DMS53 (cell line): ENCODE results near the gene SP4.

ENCODE experiments used
- DNase-seq: peaks from one replicate; lab custom pipeline; 2025; lab: John Stamatoyannopoulos, UW

Gene SP4

DNA sequence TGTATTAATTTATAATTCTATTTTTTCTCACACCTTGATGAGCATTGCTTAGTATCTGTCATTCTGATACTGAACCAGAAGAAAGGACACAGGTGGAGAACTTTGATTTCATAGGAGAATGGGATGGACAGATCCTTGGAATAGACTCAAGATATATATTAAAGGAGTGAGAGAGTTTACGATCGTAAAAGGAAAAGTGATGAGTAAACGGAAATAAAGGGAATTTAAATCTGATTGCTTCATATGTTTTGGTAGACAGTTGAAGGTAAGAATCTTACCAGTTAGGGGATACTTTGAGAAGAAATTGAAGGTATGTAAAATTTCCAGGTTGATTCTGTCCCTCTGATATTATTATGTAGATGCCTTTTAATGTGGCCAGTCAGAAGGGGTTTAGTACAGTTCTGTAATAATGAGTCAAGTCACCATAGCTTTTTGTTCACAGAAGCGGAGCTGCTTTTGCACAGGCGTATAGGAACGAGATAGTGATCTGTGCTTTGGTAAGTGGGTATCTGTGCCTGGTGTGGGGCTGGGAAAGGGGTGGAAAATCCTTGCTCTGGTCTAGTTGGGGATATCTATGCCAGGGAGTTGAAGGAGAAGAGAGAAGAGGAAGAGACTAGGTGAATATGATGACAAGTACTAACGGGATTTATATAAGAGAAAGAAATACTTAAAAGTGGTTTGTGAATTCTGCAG, 15.4 kb downstream of the SP4 start:
- no peak for DNase-seq

DNA sequence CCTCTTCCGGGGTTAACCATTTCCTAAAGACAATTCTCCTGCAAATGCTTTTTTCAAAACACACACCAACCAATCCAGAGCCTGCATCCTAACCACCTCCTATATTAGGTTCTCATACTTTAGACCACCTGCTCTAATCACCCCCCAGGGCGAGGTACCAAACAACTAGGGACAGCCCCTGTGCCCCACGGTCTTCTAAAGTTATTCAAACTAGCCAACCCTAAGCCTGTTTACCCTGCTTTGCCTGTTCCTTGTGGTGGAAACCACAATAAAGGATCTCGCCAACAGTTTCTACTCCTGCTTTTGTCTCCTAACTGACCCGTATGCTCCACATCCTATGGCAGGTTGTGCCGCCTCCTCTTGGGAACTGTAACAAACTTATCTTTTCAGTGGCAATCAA, 21.1 kb downstream of the SP4 start:
- no peak for DNase-seq

DNA sequence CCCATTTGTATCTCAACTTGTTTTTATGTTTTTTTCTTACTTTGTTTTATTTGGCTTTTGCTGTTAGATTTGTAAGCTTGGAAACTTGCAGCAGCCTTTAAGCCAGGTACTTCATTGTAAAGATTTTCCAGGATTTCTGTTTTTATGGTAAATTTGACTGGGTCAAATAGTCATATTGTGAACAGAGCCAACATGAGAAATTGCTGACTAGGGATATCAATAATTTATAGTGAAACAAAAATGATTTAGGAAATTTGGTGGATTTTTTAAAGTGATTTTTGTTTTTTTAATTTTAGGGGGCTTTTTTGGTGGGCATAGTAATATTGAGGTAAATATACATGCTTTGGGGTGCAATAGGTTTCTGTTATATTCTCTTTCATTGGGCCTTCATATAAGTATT, 22.2 kb downstream of the SP4 start:
- no peak for DNase-seq

DNA sequence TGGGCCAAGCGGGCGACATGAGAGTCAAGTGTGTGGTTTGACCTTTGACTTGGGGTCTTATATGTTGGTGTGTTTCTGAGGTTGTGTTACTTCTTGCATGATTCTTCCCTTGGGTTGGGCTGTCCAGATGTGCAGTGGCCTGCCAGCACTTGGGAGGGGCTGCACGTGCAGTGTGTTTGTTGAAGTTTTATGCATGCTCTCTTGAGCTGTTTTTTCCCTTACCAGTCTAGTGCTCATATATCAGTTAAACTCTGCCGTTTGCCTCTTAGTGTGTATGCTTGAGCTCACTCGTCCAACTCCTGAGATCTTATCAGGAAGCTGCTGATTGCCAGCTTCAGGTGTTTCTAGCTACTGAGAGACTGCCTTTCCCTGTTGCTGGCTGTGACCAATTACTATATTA, 23.1 kb downstream of the SP4 start:
- no peak for DNase-seq

DNA sequence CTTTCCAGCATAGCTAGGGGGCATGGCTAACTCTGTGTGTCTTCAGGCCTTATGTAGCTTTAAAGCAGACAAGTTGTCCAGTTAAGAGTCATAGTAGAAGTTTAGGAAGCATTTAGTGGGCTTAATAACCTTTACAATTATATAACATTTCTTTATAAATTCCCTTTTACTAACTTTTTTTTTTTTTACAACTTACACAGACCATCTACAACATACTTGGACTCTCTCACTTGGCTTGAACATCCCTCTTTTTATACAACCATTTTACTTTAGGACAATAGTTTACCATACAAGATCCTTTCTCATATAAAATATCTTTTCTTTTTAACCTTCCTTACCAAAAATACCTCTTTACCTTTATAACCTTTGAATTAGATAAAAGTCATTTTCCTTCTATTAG, 26.3 kb downstream of the SP4 start:
- peak; percentile 29 for DNase-seq

DNA sequence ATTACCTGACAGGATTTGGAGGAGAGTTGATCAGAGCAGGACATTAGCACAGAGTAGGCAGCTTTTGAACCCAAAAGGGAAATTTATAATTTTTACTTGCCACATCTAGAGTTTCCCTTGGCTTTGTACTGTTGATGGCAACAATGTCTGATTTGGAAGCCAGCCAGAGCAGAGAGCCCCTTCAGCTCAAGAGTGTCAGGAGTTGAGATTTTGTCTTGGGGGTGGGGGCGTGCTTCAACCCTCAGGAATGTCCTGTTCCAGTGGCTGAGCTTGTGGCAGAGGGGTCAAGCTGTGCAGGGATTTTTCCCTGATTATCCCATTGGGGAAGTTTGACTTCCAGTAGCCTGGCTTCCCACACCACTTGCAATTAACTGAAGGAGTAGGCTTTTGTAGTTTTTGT, 27.0 kb downstream of the SP4 start:
- no peak for DNase-seq

DNA sequence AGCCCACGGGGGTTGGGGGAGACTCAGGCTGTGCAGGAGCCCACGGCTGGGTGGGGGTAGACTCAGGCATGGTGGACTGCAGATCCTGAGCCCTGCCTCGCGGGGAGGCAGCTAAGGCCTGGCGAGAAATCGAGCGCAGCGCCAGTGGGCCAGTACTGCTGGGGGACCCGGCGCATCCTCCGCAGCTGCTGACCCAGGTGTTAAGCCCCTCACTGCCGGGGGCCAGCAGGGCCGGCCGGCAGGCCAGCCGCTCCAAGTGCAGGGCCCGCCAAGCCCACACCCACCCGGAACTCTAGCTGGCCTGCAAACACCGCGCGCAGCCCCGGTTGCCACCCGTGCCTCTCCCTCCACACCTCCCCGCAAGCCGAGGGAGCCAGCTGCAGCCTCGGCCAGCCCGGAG, 33.4 kb downstream of the SP4 start:
- no peak for DNase-seq

DNA sequence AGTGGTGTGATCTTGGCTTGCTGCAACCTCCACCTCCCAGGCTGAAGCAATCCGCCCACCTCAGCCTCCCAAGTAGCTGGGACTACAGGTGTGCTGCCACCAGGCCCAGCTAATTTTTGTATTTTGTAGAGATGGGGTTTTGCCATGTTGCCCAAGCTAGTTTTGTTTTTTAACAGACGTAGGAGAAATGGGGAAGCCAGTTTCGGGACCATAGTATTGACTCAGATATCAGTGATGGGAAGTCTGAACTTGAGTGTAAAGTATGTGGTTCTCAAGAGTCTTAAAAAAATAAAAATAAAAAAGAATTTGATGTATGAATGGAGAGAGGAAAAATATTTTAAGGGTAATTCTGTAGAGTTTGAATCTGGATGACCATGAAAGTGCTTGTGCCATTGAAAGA, 34.2 kb downstream of the SP4 start:
- no peak for DNase-seq

DNA sequence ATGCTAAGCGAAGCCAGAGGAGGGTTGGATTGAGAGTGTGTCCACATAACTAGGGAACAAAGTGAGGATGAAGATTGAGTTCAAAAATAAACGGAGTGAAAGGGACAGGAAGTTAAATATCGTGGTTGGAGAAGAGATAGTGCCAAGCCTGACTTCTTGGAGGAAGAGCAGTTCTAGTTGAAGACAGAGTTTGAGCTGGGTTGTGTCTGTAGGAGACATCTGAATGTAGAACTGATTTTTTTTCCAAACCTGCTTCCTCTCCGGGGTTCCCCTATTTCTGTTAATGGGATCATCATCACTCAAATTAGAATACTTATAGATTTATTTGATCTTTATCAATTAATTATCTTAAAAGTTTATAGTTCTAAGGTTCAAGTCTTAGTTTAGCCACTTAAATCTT, 35.6 kb downstream of the SP4 start:
- no peak for DNase-seq

DNA sequence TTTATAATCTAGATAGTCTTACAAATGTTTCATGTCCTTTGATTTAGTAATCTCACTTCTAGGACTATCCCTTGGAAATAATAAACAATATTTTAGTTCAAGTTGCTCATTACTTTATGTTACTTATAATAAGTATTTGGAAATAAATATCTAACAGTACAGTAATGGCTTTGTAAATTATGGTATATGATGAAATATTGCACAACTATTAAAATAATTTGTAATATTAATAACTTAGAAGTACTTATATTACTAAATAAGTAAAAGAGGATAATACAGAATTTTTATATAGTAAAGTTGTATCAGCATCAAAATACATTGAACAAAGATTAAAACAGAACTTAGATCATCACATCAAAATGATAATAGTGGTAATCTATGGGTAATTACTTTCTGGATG, 41.1 kb downstream of the SP4 start:
- no peak for DNase-seq

DNA sequence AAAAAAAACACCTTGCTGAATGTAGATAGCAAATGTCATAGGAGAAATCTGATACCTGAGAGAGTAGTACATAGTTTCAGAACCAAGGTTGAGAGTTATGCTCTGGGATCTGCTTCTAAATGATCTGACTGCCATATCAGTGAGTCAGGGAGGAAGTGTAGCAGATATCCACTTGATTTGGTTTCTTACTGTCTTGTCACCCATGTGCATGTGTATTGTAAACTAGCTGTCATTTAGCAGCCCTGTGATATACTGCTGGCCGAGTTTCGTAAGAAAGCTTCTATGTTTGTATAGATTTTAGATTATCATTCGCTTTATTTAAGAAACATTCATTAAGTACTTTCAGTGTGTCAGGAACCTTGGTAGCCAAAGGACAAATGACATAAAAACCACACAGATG, 42.0 kb downstream of the SP4 start:
- DNase-seq, result no peak

DNA sequence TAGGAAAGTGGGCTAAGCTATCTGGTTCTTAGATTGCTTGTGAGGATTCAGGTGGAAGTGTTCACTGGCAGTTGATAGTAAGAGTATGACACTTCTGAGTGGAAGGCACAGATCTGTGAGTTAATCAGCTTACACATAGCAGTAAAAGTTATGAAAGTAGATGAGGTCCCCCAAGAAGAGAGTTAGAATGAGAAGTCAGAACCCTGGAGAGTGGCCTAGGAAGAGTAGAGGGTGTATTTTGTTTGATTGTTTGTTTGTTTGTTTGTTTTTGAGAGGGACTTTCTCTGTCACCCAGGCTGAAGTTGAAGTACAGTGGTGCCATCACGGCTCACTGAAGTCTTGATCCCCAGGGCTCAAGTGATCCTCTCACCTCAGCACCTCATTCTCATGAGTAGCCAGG, 44.1 kb downstream of the SP4 start:
- DNase-seq, result no peak

DNA sequence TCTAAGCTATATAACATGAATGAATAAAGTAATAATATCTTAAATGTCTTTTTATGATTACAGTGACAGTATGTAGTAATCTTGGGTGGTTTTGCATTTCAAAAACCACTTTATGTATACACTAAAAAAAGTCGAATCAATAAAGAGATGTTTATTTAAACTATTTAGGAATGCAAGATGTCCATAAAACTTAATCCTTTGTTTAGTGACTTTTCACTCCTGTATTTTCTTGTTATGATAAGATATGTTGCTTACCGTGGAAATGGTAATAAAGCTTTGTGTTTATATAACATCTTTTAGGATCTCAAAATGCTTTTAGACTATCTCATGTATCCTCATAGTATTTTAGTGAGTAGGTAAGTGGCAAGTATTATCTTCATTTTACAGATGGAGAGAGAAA, 48.5 kb downstream of the SP4 start:
- no peak for DNase-seq

DNA sequence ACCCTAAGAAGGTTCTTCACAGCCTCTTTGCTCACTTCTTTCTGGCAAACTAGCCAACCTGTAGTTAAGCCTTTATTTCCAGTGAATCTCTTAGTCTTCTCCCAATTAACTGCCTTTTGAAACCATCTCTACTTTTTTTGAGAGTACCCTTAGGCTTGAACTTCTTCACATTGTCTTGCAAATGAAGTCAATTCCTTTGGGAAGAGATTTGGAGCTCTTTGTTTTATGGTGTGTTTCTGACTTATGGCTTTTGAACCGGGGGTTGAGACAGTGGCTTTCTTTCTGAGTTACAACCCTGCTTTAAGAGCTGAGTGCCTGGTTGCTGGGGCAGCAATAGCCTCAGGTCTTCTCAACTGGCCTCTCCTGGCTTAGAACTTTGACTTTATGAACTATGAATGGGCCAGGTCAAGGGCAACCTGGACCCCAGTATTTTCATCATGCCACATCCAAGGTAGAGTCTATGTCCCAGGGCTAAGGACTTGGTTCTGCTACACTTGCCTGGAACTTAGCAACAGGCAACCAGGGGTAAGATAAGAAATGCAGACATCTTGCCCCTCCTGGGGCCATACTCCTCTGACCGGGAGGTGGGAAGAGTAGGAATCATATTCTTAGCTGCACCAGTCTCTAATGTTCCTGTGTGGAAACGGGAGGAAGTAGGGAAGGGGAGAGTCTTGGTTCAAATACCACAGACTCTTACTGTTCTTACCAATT, 53.0 kb downstream of the SP4 start:
- no peak for DNase-seq

DNA sequence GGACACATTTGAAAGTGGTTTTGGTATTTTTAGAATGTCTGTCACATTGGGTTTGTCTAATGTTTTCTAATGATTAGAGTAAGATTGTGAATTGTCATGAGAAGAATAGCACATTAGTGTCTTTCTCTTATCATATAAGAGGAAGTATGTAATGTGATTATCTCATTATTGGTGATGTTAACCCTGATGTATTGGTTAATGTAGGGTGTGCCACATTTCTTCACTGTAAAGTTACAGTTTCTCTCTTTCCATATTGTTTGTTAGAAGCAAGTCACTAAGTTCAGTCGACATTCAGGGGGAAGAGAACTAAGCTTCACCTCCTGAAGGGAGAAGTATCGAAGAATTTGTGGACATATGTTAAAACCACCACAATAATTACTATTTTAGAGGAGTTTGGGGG, 58.6 kb downstream of the SP4 start:
- DNase-seq, result no peak

DNA sequence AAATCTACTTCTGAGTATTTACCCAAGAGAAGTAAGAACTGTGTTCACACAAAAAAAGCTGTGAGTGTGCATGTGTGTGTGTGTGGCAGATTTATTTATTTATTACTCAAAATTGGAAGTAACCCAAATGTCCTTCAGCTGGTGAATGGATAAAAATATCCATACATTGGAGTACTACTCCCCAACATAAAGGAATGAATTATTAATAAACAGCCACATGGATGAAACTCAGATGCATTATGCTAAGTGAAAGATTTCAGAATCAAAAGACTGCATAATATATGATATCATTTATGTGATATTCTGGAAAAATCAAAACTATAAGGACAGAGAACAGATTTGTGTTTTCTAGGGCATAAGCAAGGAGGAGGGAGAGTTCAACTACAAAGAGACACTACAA, 67.8 kb downstream of the SP4 start:
- DNase-seq, result no peak

DNA sequence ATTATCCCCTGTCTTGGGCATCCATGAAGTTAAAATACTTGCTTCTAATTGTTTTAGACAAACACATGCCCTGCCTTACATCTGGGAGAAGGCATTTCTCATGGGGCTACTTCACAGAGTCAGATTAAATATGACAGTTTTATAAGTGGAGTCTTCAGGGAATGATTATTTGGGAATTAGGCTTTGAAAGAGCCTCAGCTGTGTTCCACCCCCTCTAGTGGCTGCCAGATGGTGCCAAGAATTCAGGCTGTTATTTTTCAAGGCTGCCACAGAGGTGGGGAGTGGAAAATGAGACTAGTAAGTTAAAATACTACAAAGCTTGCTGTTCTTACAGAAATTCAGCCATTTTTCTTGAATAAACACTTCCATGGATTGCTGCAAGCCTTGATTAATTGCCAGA, 69.2 kb downstream of the SP4 start:
- DNase-seq, result no peak

DNA sequence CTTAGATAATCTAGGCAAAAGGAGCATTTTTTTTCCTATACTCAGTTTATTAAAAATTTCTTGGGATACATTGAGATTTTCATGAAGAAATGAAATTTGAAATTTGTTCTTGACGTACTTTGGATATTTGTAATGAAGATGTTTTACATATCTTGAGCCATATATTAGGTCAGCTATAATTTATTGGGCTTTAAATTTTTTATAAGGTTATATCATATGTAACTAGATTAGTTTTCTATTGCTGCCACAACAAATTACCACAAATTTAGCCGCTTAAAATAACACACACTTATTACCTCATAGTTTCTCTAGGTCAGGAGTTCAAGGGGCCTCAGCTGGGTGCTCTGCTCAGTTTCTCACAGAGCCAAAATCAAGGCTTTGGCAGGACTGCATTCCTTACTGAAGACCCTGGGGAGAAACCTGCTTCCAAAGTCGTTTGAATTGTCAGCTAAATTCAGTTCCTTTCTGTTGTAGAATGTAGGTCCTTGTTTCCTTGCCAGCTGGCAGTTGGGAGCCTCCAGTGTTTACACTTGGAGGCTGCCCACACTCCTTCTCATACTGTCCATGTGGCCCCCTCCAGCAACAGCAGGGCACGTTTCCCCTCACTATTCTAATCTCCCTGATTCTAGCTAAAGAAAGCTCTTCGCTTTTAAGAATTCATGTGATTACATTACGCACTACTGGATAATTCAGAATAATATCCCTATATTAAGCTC, 72.4 kb downstream of the SP4 start:
- DNase-seq, result no peak

DNA sequence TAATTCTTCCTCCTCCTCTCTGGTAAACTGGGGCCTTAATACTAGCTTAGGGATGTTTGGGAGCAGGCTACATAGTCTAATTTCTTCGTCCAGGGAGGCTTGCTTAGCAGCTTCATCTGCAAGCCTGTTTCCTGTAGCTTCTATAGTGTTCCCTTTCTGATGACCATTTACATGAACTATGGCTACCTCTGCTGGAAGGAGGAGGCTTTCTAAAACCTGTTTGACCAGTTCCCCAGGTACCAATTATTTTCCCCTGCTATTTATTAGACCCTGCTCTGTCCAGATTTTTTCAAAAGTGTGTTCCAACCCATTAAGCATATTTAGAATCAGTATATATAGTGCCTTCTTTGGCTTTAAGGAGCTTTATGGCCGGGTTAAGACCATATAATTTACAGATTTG, 76.1 kb downstream of the SP4 start:
- DNase-seq, result peak; percentile 94

DNA sequence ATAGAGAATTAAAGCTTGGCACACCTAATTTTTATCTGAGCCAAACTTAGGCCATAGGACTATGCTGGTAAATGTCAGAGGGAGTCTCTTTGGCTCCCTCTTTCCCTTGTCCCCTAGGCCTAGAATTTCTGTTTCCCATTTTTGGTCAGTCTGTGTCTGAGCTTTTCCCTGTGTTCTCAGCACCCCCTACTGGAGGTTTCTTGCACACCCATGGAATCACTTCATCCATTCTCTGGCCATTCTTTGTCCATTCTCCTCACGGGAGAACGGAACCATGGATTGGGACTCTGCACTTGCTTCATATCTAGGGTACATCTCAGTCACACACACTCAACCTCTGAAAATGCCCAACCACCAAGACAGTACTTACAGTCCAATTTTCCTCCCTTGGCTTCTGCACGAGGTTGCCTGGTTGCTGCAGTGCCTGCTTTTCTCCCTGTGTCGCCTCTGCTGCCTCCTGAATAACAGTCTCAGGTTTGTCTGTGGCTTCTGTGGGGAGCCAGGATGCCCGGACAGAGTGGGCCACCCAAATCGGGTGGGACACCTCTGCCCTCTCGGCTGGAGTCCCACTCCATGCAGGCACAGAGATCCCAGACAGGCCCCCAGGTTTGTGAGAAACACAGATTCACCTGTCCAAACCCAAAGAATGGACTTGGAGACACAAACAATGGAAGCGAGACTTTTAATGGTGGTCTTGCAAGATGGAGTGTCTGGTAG, 79.9 kb downstream of the SP4 start:
- peak; percentile 80 for DNase-seq

DNA sequence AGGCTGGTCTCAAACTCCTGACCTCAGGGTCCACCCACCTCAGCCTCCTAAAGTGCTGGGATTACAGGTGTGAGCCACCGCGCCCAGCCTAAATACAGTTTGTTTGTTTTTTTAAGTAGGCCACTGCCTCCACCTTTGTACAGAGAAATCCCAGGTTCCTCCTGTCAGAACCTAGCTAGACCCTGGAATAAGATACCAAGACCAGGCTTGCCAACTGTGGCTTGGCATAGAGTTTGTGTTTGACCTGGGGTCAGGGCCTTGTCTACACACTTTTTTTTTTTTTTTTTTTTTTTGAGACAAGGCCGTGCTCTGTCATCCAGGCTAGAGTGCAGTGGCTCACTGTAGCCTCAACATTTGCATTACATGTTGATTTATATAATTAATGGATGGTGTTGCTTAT, 80.7 kb downstream of the SP4 start:
- DNase-seq, result no peak

DNA sequence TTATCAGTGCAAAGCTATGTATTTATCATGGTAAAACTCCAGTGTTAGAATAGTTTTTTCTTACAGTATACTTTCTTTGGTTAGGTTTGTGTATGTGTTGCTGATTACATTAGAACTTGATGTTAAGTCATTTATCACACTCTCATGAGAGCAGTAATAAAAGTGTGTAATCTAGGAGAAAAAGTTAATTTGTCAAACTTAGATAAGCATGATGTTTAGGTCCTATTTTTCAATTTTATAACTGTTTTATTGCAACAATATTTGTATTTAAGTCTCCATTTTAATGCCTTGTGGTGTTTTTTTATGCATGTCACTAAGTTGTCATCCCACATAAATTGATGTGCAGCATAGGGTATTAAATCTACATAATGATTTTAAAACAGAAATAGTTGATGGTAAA, 86.2 kb downstream of the SP4 start:
- no peak for DNase-seq

DNA sequence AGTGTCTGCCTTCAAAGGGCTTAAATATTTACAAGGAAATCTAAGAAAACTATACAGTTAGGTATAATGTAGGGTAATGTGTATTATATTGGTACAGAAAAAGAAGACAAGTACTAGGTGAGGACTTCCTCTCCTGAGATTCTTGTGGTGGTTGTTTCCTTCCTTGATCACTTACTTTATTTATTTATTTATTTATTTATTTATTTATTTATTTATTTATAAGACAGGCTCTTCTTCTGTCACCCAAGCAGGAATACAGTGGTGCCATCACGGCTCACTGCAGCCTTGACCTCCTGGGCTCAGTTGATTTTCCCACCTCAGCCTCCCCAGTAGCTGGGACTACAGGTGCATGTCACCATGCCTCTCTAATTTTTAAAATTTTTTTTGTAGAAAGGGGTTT, 96.8 kb downstream of the SP4 start:
- DNase-seq, result no peak
